HCEC 1CT (cell line): Measurements from ENCODE around the gene SERPINB7.

Experiments
- DNase-seq: peaks from one replicate; pipeline ENCODE4 v3.0.0-alpha.2; 2017

Gene SERPINB7

DNA sequence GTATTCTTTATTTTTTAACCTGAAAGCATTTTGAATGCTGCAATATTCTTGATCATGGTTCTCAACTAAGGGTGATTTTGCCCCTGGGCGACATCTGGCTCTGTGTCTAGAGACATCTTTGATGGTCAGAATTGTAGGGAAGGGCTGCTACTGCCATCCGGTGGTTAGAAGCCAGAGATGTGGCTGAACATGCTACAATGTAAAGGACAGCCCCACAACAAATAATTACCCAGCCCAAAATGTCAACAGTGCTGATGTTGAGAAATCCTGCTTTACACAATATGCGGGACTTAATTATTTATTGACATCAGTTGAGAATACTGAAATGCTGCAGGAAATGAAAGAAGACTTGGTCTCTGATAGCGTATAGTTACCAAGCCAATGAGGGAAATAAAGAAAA is 74.8 kb downstream of the SERPINB7 start:
- peak; percentile 49 for DNase-seq

- no peak for DNase-seq
Measured at GRCh38 chr18:63850636-63851035, 75.4 kb downstream of the SERPINB7 start.
